GM12892 (cell line): Measurements from ENCODE around the gene DNAJC10.

Experiments used
- POLR2A ChIP-seq: IDR thresholded peaks from 2 replicates; pipeline ENCODE4 v1.6.1; 2011; ENCODE audit warnings: low read depth, low read length, control low read depth
- TAF1 ChIP-seq: IDR thresholded peaks from 2 replicates; pipeline ENCODE4 v1.6.1; 2011; ENCODE audit warnings: low read depth, mild to moderate bottlenecking, control low read depth, low read length, borderline replicate concordance

DNA sequence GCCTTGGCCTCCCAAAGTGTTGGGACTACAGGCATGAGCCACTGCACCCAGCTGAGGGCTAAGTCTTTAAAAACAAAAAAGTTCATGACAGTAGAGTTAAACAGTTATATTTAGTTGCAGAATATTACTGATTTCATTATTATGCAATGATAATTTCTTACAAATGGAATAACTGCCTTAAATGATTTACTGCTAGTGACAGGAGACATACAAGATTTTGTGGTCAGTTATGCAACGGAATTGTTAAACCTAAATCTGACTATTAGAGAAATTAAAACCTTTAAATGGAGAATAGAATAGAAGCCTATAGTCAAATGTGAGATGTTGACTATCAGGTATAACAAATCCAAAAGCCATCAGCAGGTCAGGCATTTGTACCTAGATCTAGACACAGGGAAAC is 10.3 kb upstream of the DNAJC10 start:
- TF ChIP-seq TAF1 (no peak), POLR2A (no peak)
